ENCODE measurements around the gene PARD6G.

Gene PARD6G

GRCh38 chr18:80205294-80205693 is 42.0 kb downstream of the PARD6G start:
- TF ChIP-seq, protein P1, sequence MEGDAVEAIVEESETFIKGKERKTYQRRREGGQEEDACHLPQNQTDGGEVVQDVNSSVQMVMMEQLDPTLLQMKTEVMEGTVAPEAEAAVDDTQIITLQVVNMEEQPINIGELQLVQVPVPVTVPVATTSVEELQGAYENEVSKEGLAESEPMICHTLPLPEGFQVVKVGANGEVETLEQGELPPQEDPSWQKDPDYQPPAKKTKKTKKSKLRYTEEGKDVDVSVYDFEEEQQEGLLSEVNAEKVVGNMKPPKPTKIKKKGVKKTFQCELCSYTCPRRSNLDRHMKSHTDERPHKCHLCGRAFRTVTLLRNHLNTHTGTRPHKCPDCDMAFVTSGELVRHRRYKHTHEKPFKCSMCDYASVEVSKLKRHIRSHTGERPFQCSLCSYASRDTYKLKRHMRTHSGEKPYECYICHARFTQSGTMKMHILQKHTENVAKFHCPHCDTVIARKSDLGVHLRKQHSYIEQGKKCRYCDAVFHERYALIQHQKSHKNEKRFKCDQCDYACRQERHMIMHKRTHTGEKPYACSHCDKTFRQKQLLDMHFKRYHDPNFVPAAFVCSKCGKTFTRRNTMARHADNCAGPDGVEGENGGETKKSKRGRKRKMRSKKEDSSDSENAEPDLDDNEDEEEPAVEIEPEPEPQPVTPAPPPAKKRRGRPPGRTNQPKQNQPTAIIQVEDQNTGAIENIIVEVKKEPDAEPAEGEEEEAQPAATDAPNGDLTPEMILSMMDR (IDR thresholded peaks at IDR 0.05; ENCODE audit: low read depth, low read length): no peak
- DNase-seq (ENCODE audit: extremely low read depth, low read depth): no peak

DNA sequence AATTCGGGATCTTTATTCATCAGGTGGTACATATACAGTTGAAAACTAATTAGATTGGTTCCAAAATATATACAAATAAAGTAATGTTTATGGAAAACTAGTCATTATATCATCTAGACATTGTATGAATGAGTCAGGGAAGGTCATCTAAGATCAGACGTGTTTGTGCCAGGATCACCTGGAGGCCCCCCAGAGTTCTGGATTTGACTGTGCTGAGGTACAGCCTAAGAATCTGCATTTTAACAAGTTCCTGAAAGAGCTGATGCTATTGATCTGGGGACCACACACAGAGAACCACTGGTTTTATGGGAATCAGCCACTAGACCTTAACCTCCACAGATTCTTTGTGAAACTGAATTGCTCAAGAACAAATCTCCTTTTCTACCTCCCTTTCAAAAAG is 43.2 kb downstream of the PARD6G start:
- DNase-seq (ENCODE audit: extremely low read depth, low read depth): no peak
- TF ChIP-seq, protein P1 (IDR thresholded peaks at IDR 0.05; ENCODE audit: low read depth, low read length): no peak

DNA sequence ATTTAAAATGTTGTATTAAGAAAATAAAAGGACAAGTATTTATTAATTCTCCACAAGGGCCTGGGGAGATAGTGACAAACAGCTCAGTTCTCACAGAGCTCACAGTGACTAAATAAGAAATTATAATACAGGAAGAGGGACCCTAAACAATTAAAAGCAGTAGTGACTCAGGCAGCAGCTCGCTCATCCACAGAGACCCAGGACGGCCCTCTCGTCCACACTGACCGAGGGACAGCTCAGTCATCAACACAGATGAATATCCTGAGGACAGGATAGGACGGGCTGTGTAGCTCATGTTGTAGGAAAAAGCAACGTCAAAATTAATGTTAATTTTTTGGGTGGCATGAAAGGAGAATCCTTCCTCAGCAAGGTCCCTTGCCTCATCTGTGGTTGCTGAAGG is 44.1 kb downstream of the PARD6G start:
- TF ChIP-seq, protein P1 (IDR thresholded peaks at IDR 0.05; ENCODE audit: low read depth, low read length): no peak
- DNase-seq (ENCODE audit: extremely low read depth, low read depth): no peak

GRCh38 chr18:80202264-80202998 is 44.9 kb downstream of the PARD6G start:
- TF ChIP-seq, protein P1 (IDR thresholded peaks at IDR 0.05; ENCODE audit: low read depth, low read length): no peak

DNA sequence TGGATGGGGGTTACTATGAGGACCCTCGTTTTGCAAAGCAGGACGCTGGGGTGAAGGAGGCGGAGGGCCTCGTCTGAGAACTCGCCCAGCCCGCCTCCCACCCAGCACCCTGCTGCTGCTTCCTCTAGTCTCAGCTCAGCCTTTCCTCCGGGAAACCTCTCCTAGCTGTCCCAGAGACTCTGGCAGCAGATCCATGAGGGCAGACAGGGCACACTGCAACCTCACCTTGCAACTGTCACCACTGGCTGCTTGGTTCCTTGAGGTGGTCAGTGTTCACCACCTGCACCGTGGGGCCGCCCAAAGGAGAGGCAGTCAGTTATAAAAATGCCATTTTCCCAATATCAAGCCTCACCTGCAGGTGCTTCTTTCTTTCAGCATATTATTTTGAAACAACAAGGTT is 45.6 kb downstream of the PARD6G start:
- TF ChIP-seq, protein P1 (IDR thresholded peaks at IDR 0.05; ENCODE audit: low read depth, low read length): no peak
- no peak for DNase-seq (ENCODE audit: extremely low read depth, low read depth)

More at GRCh38 chr18:80202264-80202998, 44.9 kb downstream of the PARD6G start:
- no peak for DNase-seq (ENCODE audit: extremely low read depth, low read depth)

DNA sequence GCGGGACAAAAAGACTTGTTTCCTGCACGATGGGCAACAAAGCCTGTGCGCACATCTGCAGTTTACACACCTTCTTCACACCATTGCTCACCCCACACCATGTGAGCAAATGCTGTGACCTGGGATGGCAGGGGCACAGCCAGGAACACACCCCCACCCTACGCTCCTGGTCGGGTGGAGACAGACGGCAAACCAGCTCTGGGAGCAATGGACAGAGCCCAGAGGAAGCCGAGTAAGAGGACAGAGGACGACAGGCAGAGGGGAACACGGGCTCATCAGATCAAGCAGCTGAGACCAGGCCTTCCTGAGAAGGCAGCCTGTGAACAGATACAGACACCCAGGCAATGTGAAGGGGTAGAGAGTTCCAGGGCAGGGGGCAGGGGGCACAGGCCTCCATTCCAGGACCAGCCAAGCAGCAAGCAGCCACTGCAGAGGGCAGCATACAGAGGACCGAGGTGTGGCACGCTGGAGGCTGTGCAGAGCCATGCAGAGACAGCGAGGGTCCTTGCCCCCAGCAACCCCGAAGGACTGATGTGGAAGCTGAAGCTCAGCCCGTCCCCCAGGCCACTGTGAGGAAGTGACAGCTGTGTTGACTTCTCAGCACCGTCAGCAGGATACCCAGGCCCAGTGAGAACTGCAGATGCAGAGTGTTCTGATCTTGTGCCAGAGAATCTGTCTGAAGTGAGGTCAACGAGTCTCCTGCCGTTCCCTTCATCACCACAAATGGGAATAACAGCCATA is 46.2 kb downstream of the PARD6G start:
- no peak for DNase-seq (ENCODE audit: extremely low read depth, low read depth)
- TF ChIP-seq, protein P1 (IDR thresholded peaks at IDR 0.05; ENCODE audit: low read depth, low read length): no peak
